ENCODE results near the gene PRAMEF8.
"Not testable (repeated sequence)": the region's sequence is repeated elsewhere in the genome, so short reads cannot be mapped to it uniquely, and the experiment has no call there.

Gene PRAMEF8

GRCh38 chr1:13285037-13285436 is at the start of gene PRAMEF8:
TSS of gene PRAMEF8 (minus strand) at chr1:13285137. CDS start at chr1:13284091, 1,046 bp downstream.
- DNase-seq (ENCODE audit: low read depth in 2 of 3, low spot score in 1 of 3), result not testable (repeated sequence)

- DNase-seq (ENCODE audit: low read depth in 2 of 3, low spot score in 1 of 3), result not testable (repeated sequence)
Observed at GRCh38 chr1:13315281-13315680, 30.3 kb upstream of the PRAMEF8 start, which contains the start of gene PRAMEF15. TSS of gene PRAMEF15 (plus strand) at chr1:13315581. CDS start at chr1:13318408, 2,827 bp downstream.

- DNase-seq (ENCODE audit: low read depth in 2 of 3, low spot score in 1 of 3), result not testable (repeated sequence)
Observed at GRCh38 chr1:13303239-13303638, 18.3 kb upstream of the PRAMEF8 start, which contains the start of gene PRAMEF33. TSS of gene PRAMEF33 (plus strand) at chr1:13303539. CDS start at chr1:13305955, 2,416 bp downstream.

- not testable (repeated sequence) for DNase-seq (ENCODE audit: low read depth in 2 of 3, low spot score in 1 of 3)
Observed at GRCh38 chr1:13302197-13302596, 17.3 kb upstream of the PRAMEF8 start.

- not testable (repeated sequence) for DNase-seq (ENCODE audit: low read depth in 2 of 3, low spot score in 1 of 3)
Observed at GRCh38 chr1:13298699-13299098, 13.8 kb upstream of the PRAMEF8 start.

- DNase-seq (ENCODE audit: low read depth in 2 of 3, low spot score in 1 of 3), result not testable (repeated sequence)
Observed at GRCh38 chr1:13297216-13297931, 12.4 kb upstream of the PRAMEF8 start.

GRCh38 chr1:13289030-13289429 is 4.1 kb upstream of the PRAMEF8 start:
- not testable (repeated sequence) for DNase-seq (ENCODE audit: low read depth in 2 of 3, low spot score in 1 of 3)

GRCh38 chr1:13279617-13280016 is 5.3 kb downstream of the PRAMEF8 start:
- not testable (repeated sequence) for DNase-seq (ENCODE audit: low read depth in 2 of 3, low spot score in 1 of 3)

GRCh38 chr1:13277016-13277415 is 7.9 kb downstream of the PRAMEF8 start:
- not testable (repeated sequence) for DNase-seq (ENCODE audit: low read depth in 2 of 3, low spot score in 1 of 3)

GRCh38 chr1:13265124-13265523 is 19.8 kb downstream of the PRAMEF8 start:
- not testable (repeated sequence) for DNase-seq (ENCODE audit: low read depth in 2 of 3, low spot score in 1 of 3)

GRCh38 chr1:13253898-13254297 is 31.0 kb downstream of the PRAMEF8 start, which contains the start of gene PRAMEF5:
TSS of gene PRAMEF5 (plus strand) at chr1:13254198. CDS start at chr1:13259269, 5,071 bp downstream.
- DNase-seq (ENCODE audit: low read depth in 2 of 3, low spot score in 1 of 3), result not testable (repeated sequence)

GRCh38 chr1:13247122-13247521 is 37.8 kb downstream of the PRAMEF8 start:
- not testable (repeated sequence) for DNase-seq (ENCODE audit: low read depth in 2 of 3, low spot score in 1 of 3)

GRCh38 chr1:13246554-13246871 is 38.4 kb downstream of the PRAMEF8 start:
- DNase-seq (ENCODE audit: low read depth in 2 of 3, low spot score in 1 of 3), result not testable (repeated sequence)

- not testable (repeated sequence) for DNase-seq (ENCODE audit: low read depth in 2 of 3, low spot score in 1 of 3)
Observed at GRCh38 chr1:13245841-13246553, 38.9 kb downstream of the PRAMEF8 start.

GRCh38 chr1:13243536-13244263 is 41.2 kb downstream of the PRAMEF8 start:
- DNase-seq (ENCODE audit: low read depth in 2 of 3, low spot score in 1 of 3), result not testable (repeated sequence)

- not testable (repeated sequence) for DNase-seq (ENCODE audit: low read depth in 2 of 3, low spot score in 1 of 3)
Observed at GRCh38 chr1:13239633-13240032, 45.3 kb downstream of the PRAMEF8 start.

- DNase-seq (ENCODE audit: low read depth in 2 of 3, low spot score in 1 of 3), result not testable (repeated sequence)
Observed at GRCh38 chr1:13237572-13237971, 47.4 kb downstream of the PRAMEF8 start.

GRCh38 chr1:13234057-13234456 is 50.9 kb downstream of the PRAMEF8 start:
- DNase-seq (ENCODE audit: low read depth in 2 of 3, low spot score in 1 of 3), result not testable (repeated sequence)

GRCh38 chr1:13232056-13232455 is 52.9 kb downstream of the PRAMEF8 start:
- DNase-seq (ENCODE audit: low read depth in 2 of 3, low spot score in 1 of 3), result not testable (repeated sequence)
